H1 (cell line): ENCODE measurements around the gene ACTR1A.
A peak's percentile ranks its signal among the peaks of the same experiment; 100 is the strongest.

Source experiments
- CTCF ChIP-seq, 3 experiments: IDR thresholded peaks; 1 replicate in 2 of 3; 2 replicates in 1 of 3; pipeline versions ENCODE4 v1.5.1 to v1.6.1; 2011; ENCODE audit warnings: low read length in 3 of 3, mild to moderate bottlenecking in 3 of 3, inconsistent platforms in 2 of 3, low read depth in 1 of 3, moderate library complexity in 1 of 3; ENCODE audit not compliant: insufficient read depth in 1 of 3; ENCODE audit errors: control extremely low read depth in 1 of 3
- GTF2F1 ChIP-seq: IDR thresholded peaks from 2 replicates; pipeline ENCODE4 v1.6.1; 2012; ENCODE audit warnings: low read depth, low read length, improper control_type of control experiment, borderline replicate concordance
- POLR2A ChIP-seq, 2 experiments: IDR thresholded peaks; 1 replicate in 1 of 2; 2 replicates in 1 of 2; pipeline ENCODE4 v1.6.1; 2011; ENCODE audit warnings: low read depth in 2 of 2, low read length in 2 of 2, mild to moderate bottlenecking in 2 of 2; ENCODE audit errors: control extremely low read depth in 1 of 2

- TF ChIP-seq POLR2A (IDR thresholded peaks at IDR 0.05; ENCODE audit: control extremely low read depth in 1 of 2, low read depth in 2 of 2, low read length in 2 of 2) (peak in 1 of 2 experiments; percentile 18; a peak in 1 of 3 replicates), CTCF (IDR thresholded peaks at IDR 0.05; ENCODE audit: control extremely low read depth in 1 of 3, insufficient read depth in 1 of 3, low read depth in 1 of 3, low read length in 3 of 3) (no peak), GTF2F1 (no peak)
These were observed 27.0 kb downstream of the ACTR1A start for GRCh38 chr10:102475451-102476040.
